Measurements from ENCODE around the gene HOXA3. TPM values are rescaled to one million over a fixed set of nuclear protein-coding genes. Genes with fewer than 3 reads are reported as not detected.

Gene HOXA3
- total RNA-seq, 1 experiment from 2014 or later = 30.2 TPM

DNA sequence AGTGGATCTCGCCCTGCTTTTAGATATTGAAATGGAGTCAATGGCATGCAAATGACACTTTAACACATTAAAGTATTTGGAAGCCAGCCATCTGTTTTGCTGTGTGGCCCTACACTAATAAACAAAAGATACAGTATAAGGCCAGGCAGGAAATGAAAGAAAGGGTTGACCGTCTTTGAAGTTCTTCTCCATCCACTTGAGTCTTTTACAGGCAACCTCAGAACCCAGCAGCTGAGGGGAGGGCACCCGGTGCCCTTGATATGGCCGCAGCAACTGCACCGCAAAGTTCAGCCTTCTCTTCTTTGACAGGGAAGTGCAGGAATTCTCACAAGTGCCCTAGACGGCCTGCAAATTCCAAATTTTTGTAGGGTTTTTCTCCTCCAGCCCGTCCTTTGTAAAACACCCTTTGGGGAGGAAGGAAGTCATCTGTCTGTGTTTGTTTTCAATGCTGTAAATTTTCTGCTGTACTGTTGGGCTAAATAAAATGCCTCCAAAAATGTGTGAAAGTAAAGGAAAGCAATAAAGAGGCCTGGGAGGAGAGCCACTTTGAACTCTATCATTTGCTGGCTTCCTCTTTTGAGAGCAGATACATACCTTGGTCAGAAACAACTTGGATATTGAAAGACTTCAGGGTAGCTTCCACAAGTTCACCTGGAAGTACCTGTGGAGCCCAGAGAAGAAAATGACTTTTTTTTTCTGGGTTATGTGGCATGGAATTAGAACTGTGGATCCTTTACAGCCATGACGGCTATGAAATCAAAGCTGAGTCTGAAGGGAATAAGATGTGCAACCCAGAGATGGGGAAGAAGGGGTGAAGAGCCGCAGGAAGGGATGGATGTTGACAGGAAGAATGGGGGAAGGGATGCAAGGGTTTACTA is 60.2 kb downstream of the HOXA3 start:
- TF ChIP-seq SIN3A (IDR thresholded peaks at IDR 0.05; ENCODE audit: borderline replicate concordance, insufficient read depth, low read depth, low read length) = no peak
- no peak for TF ChIP-seq CTCF (IDR thresholded peaks at IDR 0.05)
- TF ChIP-seq, protein P1, sequence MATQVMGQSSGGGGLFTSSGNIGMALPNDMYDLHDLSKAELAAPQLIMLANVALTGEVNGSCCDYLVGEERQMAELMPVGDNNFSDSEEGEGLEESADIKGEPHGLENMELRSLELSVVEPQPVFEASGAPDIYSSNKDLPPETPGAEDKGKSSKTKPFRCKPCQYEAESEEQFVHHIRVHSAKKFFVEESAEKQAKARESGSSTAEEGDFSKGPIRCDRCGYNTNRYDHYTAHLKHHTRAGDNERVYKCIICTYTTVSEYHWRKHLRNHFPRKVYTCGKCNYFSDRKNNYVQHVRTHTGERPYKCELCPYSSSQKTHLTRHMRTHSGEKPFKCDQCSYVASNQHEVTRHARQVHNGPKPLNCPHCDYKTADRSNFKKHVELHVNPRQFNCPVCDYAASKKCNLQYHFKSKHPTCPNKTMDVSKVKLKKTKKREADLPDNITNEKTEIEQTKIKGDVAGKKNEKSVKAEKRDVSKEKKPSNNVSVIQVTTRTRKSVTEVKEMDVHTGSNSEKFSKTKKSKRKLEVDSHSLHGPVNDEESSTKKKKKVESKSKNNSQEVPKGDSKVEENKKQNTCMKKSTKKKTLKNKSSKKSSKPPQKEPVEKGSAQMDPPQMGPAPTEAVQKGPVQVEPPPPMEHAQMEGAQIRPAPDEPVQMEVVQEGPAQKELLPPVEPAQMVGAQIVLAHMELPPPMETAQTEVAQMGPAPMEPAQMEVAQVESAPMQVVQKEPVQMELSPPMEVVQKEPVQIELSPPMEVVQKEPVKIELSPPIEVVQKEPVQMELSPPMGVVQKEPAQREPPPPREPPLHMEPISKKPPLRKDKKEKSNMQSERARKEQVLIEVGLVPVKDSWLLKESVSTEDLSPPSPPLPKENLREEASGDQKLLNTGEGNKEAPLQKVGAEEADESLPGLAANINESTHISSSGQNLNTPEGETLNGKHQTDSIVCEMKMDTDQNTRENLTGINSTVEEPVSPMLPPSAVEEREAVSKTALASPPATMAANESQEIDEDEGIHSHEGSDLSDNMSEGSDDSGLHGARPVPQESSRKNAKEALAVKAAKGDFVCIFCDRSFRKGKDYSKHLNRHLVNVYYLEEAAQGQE (IDR thresholded peaks at IDR 0.05; ENCODE audit: insufficient read depth in 1 of 2, low read depth in 2 of 2, low read length in 1 of 2) = no peak
- no peak for TF ChIP-seq TCF7L2 (IDR thresholded peaks at IDR 0.05; ENCODE audit: low read depth, low read length)
- TF ChIP-seq POLR2AphosphoS5 (IDR thresholded peaks at IDR 0.05; ENCODE audit: low read depth, low read length) = no peak
- no peaks in the 10 kb centered on the region for H3K27me3 ChIP-seq (ENCODE audit: control insufficient read depth, insufficient read depth, low read length)
- CTCF ChIA-PET = interaction anchor here (0.6 to 1.5 kb wide), 3 partner anchors 16 to 231 kb away, joined by 3 to 8 read pairs (median 7); no protein-coding TSS in a partner anchor
- H3K9me3 ChIP-seq (ENCODE audit: control insufficient read depth, insufficient read depth, low read depth, low read length) = no peaks in the 10 kb centered on the region
- in situ Hi-C loops (cut with HindIII; ENCODE audit: low pct_unique_long_range_greater_than_20kb, low sequenced_read_pairs) (no loop called here), intact Hi-C loops (cut with micrococcal nuclease; ENCODE audit: unreplicated experiment) (loop anchor here (10.0 kb wide), 1 partner anchor 57 kb away; no protein-coding TSS in a partner anchor)
- DNase-seq (ENCODE audit: low read depth, low spot score) (no peak), ATAC-seq (no peak)
- POLR2A ChIA-PET = interaction anchor here (1.0 kb wide), 1 partner anchor 22 kb away, joined by 3 read pairs; no protein-coding TSS in a partner anchor
- H3K4me3 ChIP-seq (ENCODE audit: low read depth in 2 of 2, low read length in 2 of 2) = no peak overlapping the region
- BruUV-seq (replicated peaks) = no TSS peak
- peak overlapping the region; percentile 71 for H3K27ac ChIP-seq (ENCODE audit: low read length)
- peaks cover 51% of the 10 kb centered on the region for H3K4me1 ChIP-seq (ENCODE audit: control insufficient read depth, insufficient read depth, low read length)
- no peaks in the 10 kb centered on the region for H3K36me3 ChIP-seq (ENCODE audit: control insufficient read depth, insufficient read depth, low read length)

DNA sequence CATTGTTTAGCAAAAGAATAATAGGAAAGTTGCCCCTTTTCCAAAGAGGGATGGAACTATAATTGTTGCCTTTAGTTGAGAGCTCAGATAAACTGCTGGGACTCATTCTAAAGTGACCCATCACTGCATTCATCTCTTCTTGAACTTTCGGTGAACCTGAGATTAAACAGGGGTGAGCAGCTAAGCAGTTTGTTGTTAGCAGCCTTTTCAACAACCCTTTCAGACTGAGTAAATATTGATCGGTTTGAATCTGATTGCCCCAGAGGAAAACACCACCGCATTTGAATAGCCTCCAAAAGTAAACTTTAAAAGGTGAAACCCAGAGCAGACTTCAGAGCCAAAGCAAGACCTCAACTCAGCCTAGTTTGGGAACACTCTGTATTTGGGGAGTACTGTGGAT is 61.3 kb downstream of the HOXA3 start:
- ChIA-PET CTCF (no interaction called here), POLR2A (no interaction called here)
- in situ Hi-C loops (cut with HindIII; ENCODE audit: low pct_unique_long_range_greater_than_20kb, low sequenced_read_pairs) = no loop called here
- intact Hi-C loops (cut with micrococcal nuclease; ENCODE audit: unreplicated experiment) = loop anchor here (10.0 kb wide), 1 partner anchor 56 kb away; no protein-coding TSS in a partner anchor
- BruUV-seq (replicated peaks) = no TSS peak
- no peak for ATAC-seq
- Histone ChIP-seq H3K36me3 (ENCODE audit: control insufficient read depth, insufficient read depth, low read length) (no peaks in the 10 kb centered on the region), H3K9me3 (ENCODE audit: control insufficient read depth, insufficient read depth, low read depth, low read length) (no peaks in the 10 kb centered on the region), H3K4me1 (ENCODE audit: control insufficient read depth, insufficient read depth, low read length) (peaks cover 51% of the 10 kb centered on the region), H3K4me3 (ENCODE audit: low read depth in 2 of 2, low read length in 2 of 2) (no peak overlapping the region), H3K27me3 (ENCODE audit: control insufficient read depth, insufficient read depth, low read length) (no peaks in the 10 kb centered on the region), H3K27ac (ENCODE audit: low read length) (peak overlapping the region; percentile 71)
- no peak for DNase-seq (ENCODE audit: low read depth, low spot score)
- no peak for TF ChIP-seq SIN3A (IDR thresholded peaks at IDR 0.05; ENCODE audit: borderline replicate concordance, insufficient read depth, low read depth, low read length)
- TF ChIP-seq TCF7L2 (IDR thresholded peaks at IDR 0.05; ENCODE audit: low read depth, low read length) = 0 out of 2 replicates have a peak, but pooled peaks have one; percentile 45
